CD4-positive, alpha-beta T cell (primary cell): ENCODE results near the gene WWOX. TPM values are rescaled to one million over a fixed set of nuclear protein-coding genes. Genes with fewer than 3 reads are reported as not detected.

Experiments
- ATAC-seq: fragments of 200-7000 bp; cut with Tn5 transposase; one replicate; pipeline ENCODE4 v1.10.0; 2022; ENCODE audit warnings: mild to moderate bottlenecking; ENCODE audit not compliant: poor library complexity
- CTCF ChIA-PET: fragments of 350-600 bp; sonication (Branson Sonifier 250); formaldehyde crosslinking; loops from one replicate; lab custom pipeline; 2021; ENCODE audit warnings: antibody characterized with exemption, inconsistent platforms; lab: Charles Lee
- POLR2A ChIA-PET: fragments of 350-600 bp; sonication (Branson Sonifier 250); formaldehyde crosslinking; loops from one replicate; lab custom pipeline; 2021; ENCODE audit warnings: antibody characterized with exemption, inconsistent platforms; lab: Charles Lee
- DNase-seq, 14 experiments: peaks; one replicate each; pipeline ENCODE4 v3.0.0-alpha.2; 2013 to 2020; ENCODE audit warnings: mixed read lengths in 2 of 14
- H3K27ac ChIP-seq, 2 donors: one replicate each; pipeline versions ENCODE4 v1.5.1 to v1.7.0; 2013; ENCODE audit warnings: low read length in 2 of 2, low read depth in 1 of 2, mild to moderate bottlenecking in 1 of 2
- H3K27me3 ChIP-seq, 2 experiments: 1 replicate in 1 of 2; 2 replicates in 1 of 2; pipeline versions ENCODE4 v1.6.1 to v1.7.0; 2013; ENCODE audit warnings: low read length in 2 of 2, control low read depth in 1 of 2, mild to moderate bottlenecking in 1 of 2, moderate library complexity in 1 of 2; ENCODE audit not compliant: insufficient read depth in 2 of 2, control insufficient read depth in 1 of 2
- H3K36me3 ChIP-seq: one replicate; pipeline ENCODE4 v1.6.1; 2013; ENCODE audit warnings: low read length, control low read depth; ENCODE audit not compliant: insufficient read depth
- H3K4me1 ChIP-seq: one replicate; pipeline ENCODE4 v1.6.1; 2013; ENCODE audit warnings: low read length, control low read depth; ENCODE audit not compliant: insufficient read depth
- H3K4me3 ChIP-seq: one replicate; pipeline ENCODE4 v1.5.1; 2013; ENCODE audit warnings: mild to moderate bottlenecking, low read length, moderate library complexity
- H3K9me3 ChIP-seq, 2 experiments: 1 replicate in 1 of 2; 2 replicates in 1 of 2; pipeline versions ENCODE4 v1.6.1 to v1.7.0; 2013; ENCODE audit warnings: low read length in 2 of 2, mild to moderate bottlenecking in 2 of 2, control low read depth in 1 of 2, moderate library complexity in 1 of 2; ENCODE audit not compliant: control insufficient read depth in 1 of 2, insufficient read depth in 1 of 2
- H3K27ac Mint-ChIP-seq: one replicate; pipeline ENCODE4 v1.8.0; 2020; ENCODE audit warnings: mixed read lengths
- H3K27me3 Mint-ChIP-seq: one replicate; pipeline ENCODE4 v1.8.0; 2021; ENCODE audit warnings: mixed read lengths
- H3K36me3 Mint-ChIP-seq: one replicate; pipeline ENCODE4 v1.8.0; 2021; ENCODE audit warnings: low read depth, mixed read lengths
- H3K4me1 Mint-ChIP-seq: one replicate; pipeline ENCODE4 v1.8.0; 2021; ENCODE audit warnings: low read depth, mixed read lengths
- H3K4me3 Mint-ChIP-seq: one replicate; pipeline ENCODE4 v1.8.0; 2020; ENCODE audit warnings: mild to moderate bottlenecking, mixed read lengths
- H3K9me3 Mint-ChIP-seq: one replicate; pipeline ENCODE4 v1.8.0; 2020; ENCODE audit warnings: mixed read lengths
- CTCF ChIP-seq: fragments of 200-600 bp; IDR thresholded peaks from one replicate; pipeline ENCODE4 v1.8.0; 2022; ENCODE audit warnings: antibody characterized with exemption, mild to moderate bottlenecking
- intact Hi-C, 2 experiments: fragments of 100-400 bp; cut with DNase I in 1 of 2; cut with micrococcal nuclease in 1 of 2; formaldehyde crosslinking; loops; one replicate each; pipeline versions ENCODE4 v1.15.1 to v1.9.0; 2023 to 2025; cut with DNase I, micrococcal nuclease
- total RNA-seq, 174 experiments: library from RNA in 2 of 174; stranded (reverse) in 2 of 174; gene quantifications; one replicate each; pipeline ENCODE4 v1.2.3 and lab custom pipeline; 2021 to 2026

WWOX gene
- total RNA-seq, 2 experiments from 2014 or later = 19.3 to 21.7 TPM

- H3K4me1 ChIP-seq = no peaks in the 10 kb centered on the region
- Mint-ChIP-seq H3K4me3 (no peak overlapping the region), H3K9me3 (no peaks in the 10 kb centered on the region), H3K4me1 (no peaks in the 10 kb centered on the region), H3K27me3 (no peaks in the 10 kb centered on the region), H3K36me3 (no peaks in the 10 kb centered on the region), H3K27ac (no peak overlapping the region)
- CTCF ChIA-PET = no interaction called here
- no peak overlapping the region for H3K4me3 ChIP-seq
- POLR2A ChIA-PET = no interaction called here
- TF ChIP-seq CTCF = no peak
- DNase-seq (no peak), ATAC-seq (no peak)
- H3K36me3 ChIP-seq = no peaks in the 10 kb centered on the region
- intact Hi-C loops = no loop called here
- H3K9me3 ChIP-seq = no peaks in the 10 kb centered on the region
- H3K27ac ChIP-seq = no peak overlapping the region
- no peaks in the 10 kb centered on the region for H3K27me3 ChIP-seq
Measured at GRCh38 chr16:78729687-78730086, 630.2 kb downstream of the WWOX start.

GRCh38 chr16:78731785-78732184 is 632.3 kb downstream of the WWOX start:
- H3K4me3 ChIP-seq = no peak overlapping the region
- no peak overlapping the region for H3K4me3 Mint-ChIP-seq
- H3K27ac ChIP-seq = no peak overlapping the region
- no peaks in the 10 kb centered on the region for H3K9me3 Mint-ChIP-seq
- POLR2A ChIA-PET = no interaction called here
- no peaks in the 10 kb centered on the region for H3K9me3 ChIP-seq
- H3K27me3 ChIP-seq = no peaks in the 10 kb centered on the region
- no peaks in the 10 kb centered on the region for H3K4me1 Mint-ChIP-seq
- no peak overlapping the region for H3K27ac Mint-ChIP-seq
- H3K27me3 Mint-ChIP-seq = no peaks in the 10 kb centered on the region
- H3K36me3 ChIP-seq = no peaks in the 10 kb centered on the region
- DNase-seq = no peak
- no peaks in the 10 kb centered on the region for H3K4me1 ChIP-seq
- CTCF ChIA-PET = no interaction called here
- intact Hi-C loops = no loop called here
- no peak for ATAC-seq
- H3K36me3 Mint-ChIP-seq = no peaks in the 10 kb centered on the region
- no peak for TF ChIP-seq CTCF

GRCh38 chr16:78732696-78733095 is 633.2 kb downstream of the WWOX start:
- H3K27ac ChIP-seq = no peak overlapping the region
- POLR2A ChIA-PET = no interaction called here

More at GRCh38 chr16:78732696-78733095, 633.2 kb downstream of the WWOX start:
- no peaks in the 10 kb centered on the region for H3K36me3 ChIP-seq
- H3K4me1 ChIP-seq = no peaks in the 10 kb centered on the region
- H3K27me3 ChIP-seq = no peaks in the 10 kb centered on the region
- DNase-seq (no peak), ATAC-seq (no peak)
- Mint-ChIP-seq H3K36me3 (no peaks in the 10 kb centered on the region), H3K9me3 (no peaks in the 10 kb centered on the region), H3K27ac (no peak overlapping the region), H3K27me3 (no peaks in the 10 kb centered on the region), H3K4me3 (no peak overlapping the region), H3K4me1 (no peaks in the 10 kb centered on the region)
- H3K4me3 ChIP-seq = no peak overlapping the region
- intact Hi-C loops = no loop called here
- CTCF ChIA-PET = no interaction called here
- TF ChIP-seq CTCF = no peak
- no peaks in the 10 kb centered on the region for H3K9me3 ChIP-seq
